ENCODE results near the gene AFDN.

DNA sequence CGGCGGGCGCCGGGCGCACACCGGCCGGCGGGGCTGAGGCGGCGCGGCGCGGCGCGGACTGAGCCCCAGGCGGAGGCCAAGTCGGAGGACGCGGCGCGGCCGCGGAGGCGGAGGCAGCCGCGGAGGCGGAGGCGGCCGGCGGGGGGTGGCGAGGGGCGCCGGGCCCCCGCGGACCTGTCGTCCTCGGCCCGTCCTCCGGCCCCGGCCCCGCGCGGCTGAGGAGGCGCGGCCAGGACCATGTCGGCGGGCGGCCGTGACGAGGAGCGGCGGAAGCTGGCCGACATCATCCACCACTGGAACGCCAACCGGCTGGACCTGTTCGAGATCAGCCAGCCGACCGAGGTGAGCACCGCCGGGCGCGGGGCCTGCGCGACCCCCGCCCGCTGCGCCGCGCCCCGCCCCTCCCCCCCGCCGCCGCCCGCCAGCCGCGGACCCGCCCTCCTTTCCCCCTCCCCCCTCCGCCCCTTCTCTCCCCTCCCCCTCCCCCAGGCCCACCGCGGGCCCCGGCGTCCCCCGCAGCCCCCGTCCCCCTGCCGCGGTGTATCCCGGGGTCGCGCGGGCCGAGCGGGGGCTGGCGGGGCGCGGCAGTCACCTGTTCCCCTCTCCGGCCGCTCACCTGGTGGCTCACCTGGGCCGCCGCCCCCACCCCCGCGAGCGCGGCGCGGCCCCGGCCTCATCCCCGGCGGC lies at the start of gene AFDN:
- TF ChIP-seq CTCF (IDR thresholded peaks at IDR 0.05; ENCODE audit: borderline replicate concordance, extremely low read depth, low read length, poor library complexity, severe bottlenecking), result no peak
- no peak for TF ChIP-seq EZH2 (IDR thresholded peaks at IDR 0.05; ENCODE audit: borderline replicate concordance, low read depth, low read length, severe bottlenecking)

Data from DND-41 (cell line).